ENCODE measurements around the gene DNASE1L3. TPM values are rescaled to one million over a fixed set of nuclear protein-coding genes. Genes with fewer than 3 reads are reported as not detected.

Gene DNASE1L3
- total and polyA plus RNA-seq, 2 donors (not counting 3 experiments of a cell fraction or from before 2014, with no cell fraction given): 0.95 to 1.3 TPM

GRCh38 chr3:58256061-58256460 lies 45.3 kb upstream of the DNASE1L3 start:
- Histone ChIP-seq H3K79me2 (ENCODE audit: control insufficient read depth, insufficient read depth, low read length) (no peaks in the 10 kb centered on the region), H4K20me1 (replicated peaks; ENCODE audit: control insufficient read depth, extremely low read depth, insufficient read depth, low read length) (no peaks in the 10 kb centered on the region), H3K9ac (replicated peaks; ENCODE audit: extremely low read depth, insufficient read depth, low read length) (no peak overlapping the region), H3K36me3 (ENCODE audit: control insufficient read depth in 2 of 2, extremely low read depth in 1 of 2, insufficient read depth in 2 of 2, low read length in 2 of 2) (no peaks in the 10 kb centered on the region), H3K9me3 (replicated peaks; ENCODE audit: control insufficient read depth, insufficient read depth, low read length) (no peaks in the 10 kb centered on the region), H3K4me2 (ENCODE audit: insufficient read depth, low read length) (no peak overlapping the region), H2AFZ (ENCODE audit: low read depth, low read length) (no peak overlapping the region), H3K4me1 (ENCODE audit: control insufficient read depth, extremely low read depth, insufficient read depth, low read length) (no peaks in the 10 kb centered on the region), H3K27ac (ENCODE audit: insufficient read depth, low read depth, low read length) (no peak overlapping the region), H3K4me3 (replicated peaks in 1 of 3; ENCODE audit: insufficient read depth in 1 of 3, low read depth in 1 of 3, low read length in 3 of 3) (no peak overlapping the region), H3K9me1 (replicated peaks; ENCODE audit: control insufficient read depth, extremely low read depth, insufficient read depth, low read length) (no peaks in the 10 kb centered on the region), H3K27me3 (ENCODE audit: control insufficient read depth in 2 of 2, insufficient read depth in 2 of 2, low read length in 2 of 2) (no peaks in the 10 kb centered on the region)
- ChIA-PET POLR2A (no interaction called here), CTCF (no interaction called here)
- dilution Hi-C loops (cut with MboI; ENCODE audit: extremely low pct_ligation_motif_present, low sequenced_read_pairs) (no loop called here), intact Hi-C loops (cut with micrococcal nuclease) (no loop called here)
- DNase-seq (ENCODE audit: low read depth, low spot score): no peak
- FAIRE-seq: no peak
- TF ChIP-seq JUN (IDR thresholded peaks at IDR 0.05; ENCODE audit: borderline replicate concordance, insufficient read depth, insufficient read length, low read depth): no peak
- no peak for TF ChIP-seq MAX (IDR thresholded peaks at IDR 0.05; ENCODE audit: insufficient read depth, insufficient read length)
- TF ChIP-seq GATA2 (IDR thresholded peaks at IDR 0.05; ENCODE audit: insufficient read depth, insufficient read length, low read depth, low read length): no peak
- TF ChIP-seq POLR2A (IDR thresholded peaks at IDR 0.05; ENCODE audit: low read depth, low read length): no peak
- TF ChIP-seq POLR2AphosphoS5 (IDR thresholded peaks at IDR 0.05; ENCODE audit: insufficient read depth, low read depth, low read length): no peak
- TF ChIP-seq EZH2 (IDR thresholded peaks at IDR 0.05; ENCODE audit: borderline replicate concordance, low read depth, low read length, severe bottlenecking): no peak
- TF ChIP-seq CTCF (IDR thresholded peaks at IDR 0.05; ENCODE audit: extremely low read depth in 1 of 2, insufficient read depth in 1 of 2, low read depth in 1 of 2, low read length in 2 of 2): no peak
- no peak for TF ChIP-seq MYC (IDR thresholded peaks at IDR 0.05; ENCODE audit: low read depth, low read length)
- no peak for TF ChIP-seq FOS (IDR thresholded peaks at IDR 0.05; ENCODE audit: borderline replicate concordance, insufficient read depth, low read length)
- BruUV-seq (replicated peaks): no TSS peak

All from endothelial cell of umbilical vein (primary cell).